GM18520 (cell line): ENCODE data around the gene ETFRF1.

Experiments used
- ATAC-seq: cut with Tn5 transposase; IDR thresholded peaks from one replicate; pipeline ENCODE4 v1.9.1; 2021; ENCODE audit not compliant: unreplicated experiment

The ETFRF1 gene

GRCh38 chr12:25195056-25195971 is at the start of gene ETFRF1, which contains the start of gene DNAI7:
Gene ETFRF1 (plus strand): TSS chr12:25195237. CDS start chr12:25203957, 8,720 bp downstream.
Gene DNAI7 (minus strand): TSS chr12:25195160. CDS start chr12:25195078, 82 bp downstream.
- ATAC-seq = peak; percentile 74

- ATAC-seq = no peak
These were observed 48.4 kb upstream of the ETFRF1 start for GRCh38 chr12:25146686-25147085.

GRCh38 chr12:25151476-25151875 is 43.6 kb upstream of the ETFRF1 start:
- ATAC-seq = no peak

- no peak for ATAC-seq
These were observed 43.0 kb upstream of the ETFRF1 start for GRCh38 chr12:25152055-25152454.

GRCh38 chr12:25155022-25155576 is 39.9 kb upstream of the ETFRF1 start:
- ATAC-seq = peak; percentile 50

- no peak for ATAC-seq
These were observed 39.0 kb upstream of the ETFRF1 start for GRCh38 chr12:25156061-25156460.

- ATAC-seq = no peak
These were observed 32.2 kb upstream of the ETFRF1 start for GRCh38 chr12:25162866-25163265.

GRCh38 chr12:25182765-25183164 is 12.3 kb upstream of the ETFRF1 start:
- ATAC-seq = no peak

GRCh38 chr12:25184132-25184531 is 10.9 kb upstream of the ETFRF1 start:
- ATAC-seq = no peak

GRCh38 chr12:25186038-25186787 is 8.8 kb upstream of the ETFRF1 start:
- ATAC-seq = peak; percentile 39

- no peak for ATAC-seq
These were observed 8.1 kb upstream of the ETFRF1 start for GRCh38 chr12:25186788-25187402.

- no peak for ATAC-seq
These were observed 7.3 kb upstream of the ETFRF1 start for GRCh38 chr12:25187781-25188180.

GRCh38 chr12:25189656-25190055 is 5.4 kb upstream of the ETFRF1 start:
- ATAC-seq = no peak

GRCh38 chr12:25190793-25191192 is 4.2 kb upstream of the ETFRF1 start:
- ATAC-seq = no peak

GRCh38 chr12:25194214-25194613 is 823 bp upstream of the ETFRF1 start:
- no peak for ATAC-seq

- ATAC-seq = no peak
These were observed 348 bp upstream of the ETFRF1 start for GRCh38 chr12:25194722-25195055.

- no peak for ATAC-seq
These were observed 2.6 kb downstream of the ETFRF1 start for GRCh38 chr12:25197608-25198007.

GRCh38 chr12:25200703-25201102 is 5.7 kb downstream of the ETFRF1 start:
- ATAC-seq = no peak

- no peak for ATAC-seq
These were observed 7.1 kb downstream of the ETFRF1 start for GRCh38 chr12:25202137-25202536.

GRCh38 chr12:25207411-25207810 is 12.4 kb downstream of the ETFRF1 start:
- ATAC-seq = no peak

- ATAC-seq = no peak
These were observed 12.8 kb downstream of the ETFRF1 start for GRCh38 chr12:25207846-25208245.
